ENCODE results near the gene EPB41L1. TPM values are rescaled to one million over a fixed set of nuclear protein-coding genes. Genes with fewer than 3 reads are reported as not detected.

Gene EPB41L1
- total RNA-seq, 1 experiment from 2014 or later, result 38.7 TPM

DNA sequence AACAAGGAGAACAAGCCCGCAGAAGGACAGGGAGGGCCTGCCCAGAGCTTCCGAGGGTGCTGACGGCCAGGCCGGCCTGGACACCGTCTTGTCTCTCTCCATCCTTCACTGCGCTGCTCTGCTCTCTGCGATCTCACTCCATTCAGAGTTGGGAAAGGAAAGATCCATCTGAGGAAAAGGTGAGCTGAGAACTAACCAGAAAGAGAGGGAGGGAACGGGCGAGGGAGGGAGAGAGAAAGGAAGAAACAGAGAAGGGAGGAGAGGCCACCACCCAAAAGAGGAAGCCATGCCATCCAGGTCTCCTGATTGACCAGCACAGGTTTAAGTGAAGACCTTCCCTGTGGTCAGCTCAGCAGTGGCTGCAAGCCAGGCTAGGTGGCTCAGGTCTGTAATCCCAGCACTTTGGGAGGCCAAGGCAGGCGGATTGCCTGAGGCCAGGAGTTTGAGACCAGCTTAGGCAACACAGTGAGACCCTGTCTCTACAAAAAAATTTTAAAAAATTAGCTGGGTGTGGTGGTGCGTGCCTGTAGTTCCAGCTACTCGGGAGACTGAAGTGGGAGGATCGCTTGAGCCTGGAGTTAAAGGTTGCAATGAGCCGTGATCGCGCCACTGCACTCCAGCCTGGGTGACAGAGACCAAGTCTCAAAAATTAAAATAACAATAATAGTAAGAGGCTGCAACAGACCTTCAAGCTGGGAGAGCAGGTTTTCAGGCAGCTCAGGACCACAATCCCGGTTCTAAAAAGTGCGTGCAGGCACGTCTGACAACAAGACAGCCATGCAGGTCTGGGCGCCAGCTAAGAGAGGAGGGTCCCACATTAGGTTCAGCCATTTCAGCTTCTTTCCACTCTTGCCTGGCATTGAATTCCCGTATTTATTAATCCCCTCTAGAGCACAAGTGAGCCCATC is 117.4 kb downstream of the EPB41L1 start:
- CTCF ChIA-PET, result interaction anchor here (0.6 to 6.1 kb wide), 9 partner anchors 13 to 167 kb away, joined by 3 to 90 read pairs (median 6); no protein-coding TSS in a partner anchor
- no peak for TF ChIP-seq SP1 (CRISPR knock-in tag; conservative IDR thresholded peaks at IDR 0.05)
- no peak for TF ChIP-seq ERG (CRISPR knock-in tag; IDR thresholded peaks at IDR 0.05)
- no peak for TF ChIP-seq ZNF138 (CRISPR knock-in tag; conservative IDR thresholded peaks at IDR 0.05)
- TF ChIP-seq ZNF423 (CRISPR knock-in tag; IDR thresholded peaks at IDR 0.05), result no peak
- no peak for TF ChIP-seq GABPB1 (CRISPR knock-in tag; IDR thresholded peaks at IDR 0.05)
- TF ChIP-seq, protein P1, sequence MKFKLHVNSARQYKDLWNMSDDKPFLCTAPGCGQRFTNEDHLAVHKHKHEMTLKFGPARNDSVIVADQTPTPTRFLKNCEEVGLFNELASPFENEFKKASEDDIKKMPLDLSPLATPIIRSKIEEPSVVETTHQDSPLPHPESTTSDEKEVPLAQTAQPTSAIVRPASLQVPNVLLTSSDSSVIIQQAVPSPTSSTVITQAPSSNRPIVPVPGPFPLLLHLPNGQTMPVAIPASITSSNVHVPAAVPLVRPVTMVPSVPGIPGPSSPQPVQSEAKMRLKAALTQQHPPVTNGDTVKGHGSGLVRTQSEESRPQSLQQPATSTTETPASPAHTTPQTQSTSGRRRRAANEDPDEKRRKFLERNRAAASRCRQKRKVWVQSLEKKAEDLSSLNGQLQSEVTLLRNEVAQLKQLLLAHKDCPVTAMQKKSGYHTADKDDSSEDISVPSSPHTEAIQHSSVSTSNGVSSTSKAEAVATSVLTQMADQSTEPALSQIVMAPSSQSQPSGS (CRISPR knock-in tag; IDR thresholded peaks at IDR 0.05; ENCODE audit: borderline replicate concordance, low read depth), result no peak
- no peak for TF ChIP-seq NR3C1 (CRISPR knock-in tag; conservative IDR thresholded peaks at IDR 0.05; ENCODE audit: low read depth)
- no peak for TF ChIP-seq ZNF219 (CRISPR knock-in tag; IDR thresholded peaks at IDR 0.05; ENCODE audit: borderline replicate concordance)
- H3K4me3 Mint-ChIP-seq, result no peak overlapping the region
- no peaks in the 10 kb centered on the region for H3K36me3 Mint-ChIP-seq
- ATAC-seq, result no peak
- H3K27ac Mint-ChIP-seq, result no peak overlapping the region
- DNase-seq (ENCODE audit: low spot score), result no peak
- no peaks in the 10 kb centered on the region for H3K27me3 Mint-ChIP-seq (ENCODE audit: low read depth)
- no peaks in the 10 kb centered on the region for H3K9me3 Mint-ChIP-seq
- POLR2A ChIA-PET, result interaction anchor here (1.1 kb wide), 1 partner anchor 19 kb away, joined by 4 read pairs; no protein-coding TSS in a partner anchor
- H3K4me1 Mint-ChIP-seq, result peaks cover 27% of the 10 kb centered on the region

DNA sequence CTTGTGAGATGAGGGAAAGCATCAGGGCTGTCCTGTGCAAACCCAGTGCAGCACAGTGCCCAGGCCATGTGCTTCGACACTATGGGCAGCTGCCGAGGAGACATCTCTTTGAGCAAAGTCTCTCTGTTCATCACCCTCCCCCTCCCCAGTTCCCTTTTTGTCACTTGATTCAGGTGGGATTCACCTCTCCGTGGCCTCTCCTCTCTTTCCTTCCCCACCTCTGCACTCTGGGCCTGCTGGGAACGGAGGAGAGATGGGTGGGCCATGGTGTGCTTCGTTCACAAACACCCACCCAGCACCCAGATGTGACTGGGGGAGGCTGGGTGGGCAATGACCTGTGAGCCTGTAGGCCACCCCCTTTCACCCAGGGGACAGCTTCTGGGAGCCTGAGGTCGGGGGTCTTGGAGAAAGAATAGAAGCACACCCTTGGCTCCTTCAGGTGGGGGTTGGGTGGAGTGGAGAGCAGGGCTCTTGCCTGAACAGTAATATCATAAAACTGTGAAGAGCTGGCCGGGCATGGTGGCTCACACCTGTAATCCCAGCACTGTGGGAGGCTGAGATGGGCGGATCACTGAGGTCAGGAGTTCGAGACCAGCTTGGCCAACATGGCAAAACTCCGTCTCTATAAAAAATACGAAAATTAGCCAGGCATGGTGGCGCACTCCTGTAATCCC is 118.1 kb downstream of the EPB41L1 start:
- peaks cover 27% of the 10 kb centered on the region for H3K4me1 Mint-ChIP-seq
- no peaks in the 10 kb centered on the region; the same call in 1 of the 2 replicates for H3K27me3 Mint-ChIP-seq (ENCODE audit: low read depth)
- DNase-seq (ENCODE audit: low spot score) (no peak), ATAC-seq (no peak)
- CTCF ChIA-PET, result interaction anchor here (0.9 to 6.1 kb wide), 14 partner anchors 13 to 220 kb away, joined by 3 to 90 read pairs (median 6); no protein-coding TSS in a partner anchor
- no peak overlapping the region for H3K4me3 Mint-ChIP-seq
- no peak overlapping the region for H3K27ac Mint-ChIP-seq
- H3K36me3 Mint-ChIP-seq, result no peaks in the 10 kb centered on the region
- no peak for TF ChIP-seq GRHL2 (CRISPR knock-in tag; IDR thresholded peaks at IDR 0.05; ENCODE audit: insufficient replicate concordance, severe bottlenecking)
- TF ChIP-seq ZNF396 (CRISPR knock-in tag; IDR thresholded peaks at IDR 0.05; ENCODE audit: borderline replicate concordance), result no peak
- TF ChIP-seq ATF1 (CRISPR knock-in tag; IDR thresholded peaks at IDR 0.05), result no peak
- TF ChIP-seq, protein P2, sequence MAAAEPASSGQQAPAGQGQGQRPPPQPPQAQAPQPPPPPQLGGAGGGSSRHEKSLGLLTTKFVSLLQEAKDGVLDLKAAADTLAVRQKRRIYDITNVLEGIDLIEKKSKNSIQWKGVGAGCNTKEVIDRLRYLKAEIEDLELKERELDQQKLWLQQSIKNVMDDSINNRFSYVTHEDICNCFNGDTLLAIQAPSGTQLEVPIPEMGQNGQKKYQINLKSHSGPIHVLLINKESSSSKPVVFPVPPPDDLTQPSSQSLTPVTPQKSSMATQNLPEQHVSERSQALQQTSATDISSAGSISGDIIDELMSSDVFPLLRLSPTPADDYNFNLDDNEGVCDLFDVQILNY (CRISPR knock-in tag; IDR thresholded peaks at IDR 0.05), result no peak
- no peak for TF ChIP-seq ZNF671 (CRISPR knock-in tag; IDR thresholded peaks at IDR 0.05)
- TF ChIP-seq AFF4 (CRISPR knock-in tag; IDR thresholded peaks at IDR 0.05; ENCODE audit: borderline replicate concordance), result no peak
- POLR2A ChIA-PET, result interaction anchor here (1.1 kb wide), 1 partner anchor 20 kb away, joined by 4 read pairs; no protein-coding TSS in a partner anchor
- no peaks in the 10 kb centered on the region for H3K9me3 Mint-ChIP-seq
